ENCODE data around the gene RBM33.

RBM33 gene

DNA sequence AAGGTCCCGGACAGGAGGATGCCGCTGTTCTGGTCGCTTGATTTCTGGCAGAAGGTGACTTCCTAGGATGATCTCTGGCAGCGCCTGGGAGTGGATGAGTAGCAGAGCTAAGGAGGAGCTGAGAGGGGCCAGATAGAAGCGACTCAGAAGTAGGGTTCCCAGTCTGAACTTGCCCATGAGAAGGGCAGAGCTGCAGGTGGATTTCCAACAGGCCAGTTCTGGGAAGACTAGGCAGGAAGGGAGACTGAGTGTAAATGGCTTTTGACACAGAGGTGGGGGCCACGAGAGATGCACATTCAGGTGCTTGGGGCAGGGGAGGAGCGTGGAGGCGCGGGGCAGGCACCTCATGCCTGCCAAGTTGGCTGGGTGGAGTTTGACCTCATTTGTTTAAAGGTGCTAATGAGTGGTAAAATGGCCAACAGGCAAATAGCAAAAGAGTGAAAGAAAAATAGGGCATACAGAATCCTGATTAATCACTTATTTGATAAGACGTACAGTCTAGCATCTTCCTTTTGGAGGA lies 109.0 kb downstream of the RBM33 start:
- DNase-seq: no peak

DNA sequence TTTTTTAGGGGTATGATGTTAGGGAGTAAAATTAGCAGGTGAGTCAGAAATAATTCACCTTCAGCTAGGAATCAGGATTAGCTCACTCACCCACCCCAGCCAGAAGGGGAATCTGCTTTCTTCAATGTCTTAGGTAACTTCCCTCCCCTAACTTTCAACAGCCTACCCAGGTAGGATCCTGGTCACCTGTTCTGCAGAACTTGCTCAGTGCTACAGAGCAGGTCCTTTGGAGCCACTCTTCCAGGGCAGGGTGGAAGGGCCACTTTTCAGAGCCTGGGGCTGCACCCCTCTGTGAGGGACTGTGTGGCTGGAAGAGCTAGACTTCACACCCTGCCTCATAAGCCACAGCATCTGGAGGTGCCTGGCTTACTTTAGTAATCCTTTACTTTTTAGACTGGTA lies 109.7 kb downstream of the RBM33 start:
- DNase-seq: no peak

DNA sequence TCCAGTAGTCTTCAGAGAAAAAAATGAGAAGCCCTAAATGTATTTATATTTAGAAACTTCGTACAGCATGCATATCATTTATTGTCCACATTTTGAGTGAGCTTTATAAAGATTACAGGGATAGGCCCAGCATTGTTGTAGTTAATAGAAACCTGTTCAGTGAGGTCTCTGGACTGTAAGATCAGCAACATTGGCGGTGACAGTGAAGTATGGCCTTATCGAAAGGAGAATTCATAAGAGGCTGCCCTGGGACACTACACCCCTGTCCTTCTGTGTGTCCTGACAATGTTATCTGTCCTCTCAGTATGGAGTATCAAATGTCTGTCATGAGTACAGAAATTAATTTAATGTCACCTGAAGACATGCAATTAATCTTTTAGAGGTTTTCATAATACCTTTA lies 110.6 kb downstream of the RBM33 start:
- no peak for DNase-seq

DNA sequence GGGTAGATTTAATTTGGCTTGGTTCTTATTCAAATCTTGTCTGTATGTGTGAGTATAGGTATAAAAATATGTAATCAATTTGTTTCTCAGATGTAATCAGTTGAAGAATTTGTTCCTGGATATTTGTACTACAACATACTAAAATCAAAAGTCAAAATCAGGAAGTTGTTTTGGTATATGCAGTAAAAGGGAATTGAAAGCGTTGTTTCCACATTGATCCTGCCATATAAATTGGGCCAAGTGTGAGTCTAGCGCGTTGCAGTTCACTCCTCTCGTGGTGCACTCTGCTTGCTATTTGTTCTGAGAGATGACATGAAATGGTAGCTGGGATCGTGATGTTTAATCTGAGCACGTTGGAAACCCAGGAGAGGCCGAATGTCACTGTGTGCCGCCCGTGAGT lies 111.9 kb downstream of the RBM33 start:
- no peak for DNase-seq

DNA sequence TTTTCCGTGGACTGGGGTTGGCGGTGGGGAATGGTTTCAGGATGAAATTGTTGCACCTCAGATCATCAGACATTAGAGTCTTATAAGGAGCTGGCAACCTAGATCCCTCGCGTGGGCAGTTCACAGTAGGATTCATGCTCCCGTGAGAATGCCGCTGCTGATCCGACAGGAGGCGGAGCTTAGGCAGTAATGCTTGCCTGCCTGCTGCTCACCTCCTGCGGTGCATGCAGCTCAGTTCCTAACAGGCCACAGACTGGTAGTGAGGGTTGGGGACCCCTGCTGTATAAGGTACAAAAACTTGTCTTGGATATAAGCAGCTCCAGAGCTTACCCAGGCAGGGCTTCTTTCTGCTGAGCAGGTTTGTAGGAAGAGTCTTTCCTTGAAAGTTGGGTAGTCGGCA lies 113.9 kb downstream of the RBM33 start:
- no peak for DNase-seq

DNA sequence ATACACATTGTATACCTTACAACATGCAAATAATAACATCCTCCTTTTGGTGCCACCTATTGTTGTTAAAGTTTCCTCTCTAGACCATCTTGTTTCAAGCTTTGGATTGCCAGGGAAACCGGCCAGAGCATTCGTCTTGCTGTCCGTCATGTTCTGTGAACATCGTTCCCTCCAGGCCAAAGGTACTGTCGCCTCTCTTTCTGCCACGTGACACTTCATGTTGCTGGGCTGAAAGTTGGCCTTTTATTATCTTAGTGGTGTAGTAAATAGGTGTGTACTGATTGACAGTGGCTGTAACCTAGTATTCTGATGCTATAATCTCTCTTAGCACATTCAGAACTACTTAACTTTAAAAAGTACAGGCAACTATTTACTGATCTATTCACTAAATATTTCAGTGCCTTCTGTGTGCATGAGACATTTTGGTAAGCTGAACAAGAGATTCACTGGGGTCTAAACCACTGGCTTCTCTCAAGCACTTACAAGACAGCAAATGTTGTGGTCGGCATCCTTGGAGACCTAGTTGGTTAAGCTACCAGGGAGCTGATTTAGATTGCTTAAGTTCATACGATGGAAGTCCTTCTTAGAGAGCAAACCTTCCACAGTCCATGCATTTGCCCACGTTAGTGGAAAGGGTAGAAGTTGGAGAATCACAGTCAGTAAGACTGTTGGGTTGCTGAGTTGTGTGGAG lies 115.4 kb downstream of the RBM33 start:
- no peak for DNase-seq

DNA sequence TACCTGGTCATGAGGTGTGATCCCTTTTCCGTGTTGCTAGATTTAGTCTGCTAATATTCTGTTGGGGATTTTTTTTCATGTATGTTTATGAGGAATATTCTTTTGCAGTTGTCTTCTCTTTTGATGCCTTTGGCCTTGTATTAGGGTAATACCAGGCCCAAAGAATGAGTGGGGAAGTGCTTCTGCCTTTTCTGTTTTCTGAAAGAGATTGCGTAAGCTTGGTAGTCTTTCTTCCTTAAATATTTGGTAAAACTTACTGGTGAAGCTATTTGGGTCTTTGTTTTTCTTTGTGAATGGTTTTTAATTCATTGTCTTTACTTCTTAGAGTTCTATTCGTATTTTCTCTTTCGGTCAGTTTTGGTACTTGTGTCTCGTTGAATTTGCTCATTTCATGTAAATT lies 116.7 kb downstream of the RBM33 start:
- DNase-seq: no peak

DNA sequence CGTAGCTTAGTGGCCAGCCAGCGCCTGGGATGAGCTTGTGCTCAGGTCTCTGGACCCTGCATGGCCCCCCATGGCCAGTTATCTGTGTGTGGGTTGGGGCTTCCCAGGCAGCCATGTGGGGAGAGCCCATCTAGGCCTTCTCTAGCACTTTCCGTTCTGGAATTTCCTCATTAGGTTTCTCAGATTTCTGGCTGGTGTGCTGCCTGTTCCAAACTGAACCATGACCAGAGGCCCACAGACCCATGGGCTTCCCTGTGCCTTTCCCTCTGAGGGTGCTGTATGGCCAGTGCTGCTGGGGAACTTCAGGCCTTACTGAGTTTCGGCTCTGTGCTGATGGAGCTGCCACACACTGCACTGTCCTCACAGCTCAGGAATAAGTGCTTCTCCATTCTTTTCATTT lies 117.6 kb downstream of the RBM33 start:
- DNase-seq: no peak

DNA sequence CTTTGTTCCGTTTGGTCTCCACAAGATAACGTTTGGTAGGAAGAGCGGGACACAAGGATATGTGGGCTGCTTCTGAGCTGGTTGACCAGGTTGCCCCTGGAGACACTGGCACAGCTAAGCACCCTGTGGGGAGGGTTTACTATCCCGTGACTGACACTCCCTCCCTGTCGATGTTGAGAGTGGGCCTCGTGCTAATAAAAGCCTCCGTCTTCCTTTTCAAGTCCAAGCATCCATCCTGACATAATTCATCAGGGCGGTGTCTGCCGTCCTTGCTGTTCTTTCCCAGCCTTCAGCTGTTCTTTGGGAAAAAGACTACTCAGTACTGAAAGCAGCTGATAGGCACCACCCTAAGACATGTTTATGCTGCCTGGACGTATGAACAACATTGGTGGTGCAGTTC lies 118.2 kb downstream of the RBM33 start:
- DNase-seq: no peak

DNA sequence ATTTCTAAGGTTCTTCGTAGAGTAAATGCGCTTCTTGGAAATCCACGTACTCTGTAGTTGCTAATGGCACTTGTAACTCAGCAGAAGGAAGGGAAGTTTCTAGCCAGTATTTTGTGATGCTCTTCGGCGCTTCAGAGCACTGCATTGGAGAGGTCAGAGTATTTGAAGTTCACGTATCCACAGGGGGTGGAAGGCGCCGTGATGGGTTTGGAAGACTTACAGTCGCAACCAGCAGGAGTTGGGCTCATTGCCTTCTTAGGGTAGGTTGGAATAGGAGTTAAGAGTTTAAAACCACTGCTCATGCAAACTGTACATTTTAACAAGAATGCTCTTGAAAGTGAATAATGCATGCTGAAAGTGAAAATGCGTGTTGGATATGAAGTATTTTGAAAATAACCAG lies 118.7 kb downstream of the RBM33 start:
- DNase-seq: no peak

DNA sequence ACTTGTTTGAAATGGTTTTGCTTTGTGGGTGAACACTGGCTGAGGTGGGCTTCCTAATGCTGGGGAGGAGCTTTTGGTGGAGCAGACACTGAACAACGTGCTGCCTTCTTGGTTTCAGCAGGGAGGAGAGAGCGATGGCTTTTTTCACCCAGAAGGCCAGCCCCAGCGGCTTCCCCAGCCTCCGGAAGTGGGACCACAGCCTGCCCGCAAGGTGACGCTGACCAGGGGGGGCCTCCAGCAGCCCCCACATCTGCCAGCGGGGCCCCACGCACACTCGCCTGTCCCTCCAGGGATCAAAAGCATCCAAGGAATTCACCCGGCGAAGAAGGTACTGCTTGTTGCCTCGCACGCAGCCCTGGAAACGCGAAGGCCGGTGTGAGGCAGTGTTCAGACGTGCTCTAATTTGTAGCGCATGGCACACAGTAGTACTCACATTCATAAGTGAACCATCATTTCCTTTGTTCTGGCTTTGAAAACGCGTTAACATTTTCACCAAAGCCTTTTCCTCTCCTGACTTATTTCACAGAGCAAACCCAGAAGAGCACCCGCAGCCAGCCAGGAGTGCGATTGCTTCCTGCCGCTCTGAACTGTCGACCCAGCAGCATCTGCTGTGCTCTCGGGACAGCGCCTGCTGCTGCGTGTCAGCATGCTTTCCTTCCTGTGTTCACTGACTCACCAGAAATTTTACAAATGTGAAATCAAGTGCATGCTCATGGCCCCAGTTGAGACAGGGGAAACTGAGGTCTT lies 119.4 kb downstream of the RBM33 start:
- peak in 2 of 4 experiments; percentile 24 to 34 for DNase-seq

DNA sequence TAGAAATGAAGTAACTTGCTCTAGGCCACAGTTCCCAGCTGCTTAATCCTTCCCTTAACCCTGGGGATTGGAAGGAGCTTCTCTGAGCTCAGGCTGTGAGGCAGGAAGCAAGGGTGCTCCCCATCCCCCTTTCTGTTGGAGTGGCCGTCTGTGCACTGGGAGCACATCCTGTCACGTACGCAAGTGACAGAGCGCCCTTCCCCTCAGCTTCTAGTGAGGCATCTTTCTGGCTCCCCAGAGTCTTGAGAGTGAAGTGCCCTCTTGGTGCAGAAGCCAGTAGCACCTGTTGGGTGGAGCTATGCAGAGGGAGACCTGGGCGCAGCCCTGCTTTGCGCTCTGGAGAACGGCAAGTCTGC lies 120.0 kb downstream of the RBM33 start:
- peak in 1 of 4 experiments; percentile 22 for DNase-seq

DNA sequence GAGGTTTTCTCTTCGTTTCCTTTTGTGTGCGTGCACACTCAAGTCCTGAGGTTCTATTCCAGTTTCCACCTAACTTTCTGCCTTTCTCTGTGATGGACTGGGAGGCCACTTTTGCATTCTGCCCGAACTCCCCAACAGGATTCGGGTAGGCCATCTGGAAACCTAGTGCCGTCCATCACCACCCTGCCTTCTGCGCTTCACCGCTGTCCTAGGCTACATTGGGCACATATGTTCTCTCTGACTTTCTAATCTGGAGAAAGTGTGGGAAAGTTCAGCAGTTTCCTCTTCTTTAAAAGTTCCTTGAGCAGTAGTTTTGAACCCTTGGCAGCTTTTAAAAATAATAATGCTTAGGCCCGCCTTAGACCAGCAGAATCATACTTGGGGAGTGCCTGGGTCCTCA lies 121.0 kb downstream of the RBM33 start:
- DNase-seq: no peak

DNA sequence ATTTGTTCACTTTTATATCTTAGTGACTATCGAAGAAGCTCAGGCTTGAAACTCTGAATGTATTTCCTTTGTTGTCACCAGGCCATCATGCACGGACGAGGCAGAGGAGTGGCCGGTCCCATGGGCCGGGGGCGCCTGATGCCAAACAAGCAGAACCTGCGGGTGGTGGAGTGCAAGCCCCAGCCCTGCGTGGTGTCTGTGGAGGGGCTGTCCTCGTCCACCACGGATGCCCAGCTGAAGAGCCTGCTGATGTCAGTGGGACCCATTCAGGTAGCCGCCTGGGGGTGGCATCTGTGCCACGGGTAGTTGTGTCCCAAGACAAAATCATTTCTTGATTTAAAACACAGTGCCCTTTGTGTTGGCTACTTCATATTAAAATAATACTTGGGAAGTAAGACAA lies 121.9 kb downstream of the RBM33 start:
- DNase-seq: no peak

DNA sequence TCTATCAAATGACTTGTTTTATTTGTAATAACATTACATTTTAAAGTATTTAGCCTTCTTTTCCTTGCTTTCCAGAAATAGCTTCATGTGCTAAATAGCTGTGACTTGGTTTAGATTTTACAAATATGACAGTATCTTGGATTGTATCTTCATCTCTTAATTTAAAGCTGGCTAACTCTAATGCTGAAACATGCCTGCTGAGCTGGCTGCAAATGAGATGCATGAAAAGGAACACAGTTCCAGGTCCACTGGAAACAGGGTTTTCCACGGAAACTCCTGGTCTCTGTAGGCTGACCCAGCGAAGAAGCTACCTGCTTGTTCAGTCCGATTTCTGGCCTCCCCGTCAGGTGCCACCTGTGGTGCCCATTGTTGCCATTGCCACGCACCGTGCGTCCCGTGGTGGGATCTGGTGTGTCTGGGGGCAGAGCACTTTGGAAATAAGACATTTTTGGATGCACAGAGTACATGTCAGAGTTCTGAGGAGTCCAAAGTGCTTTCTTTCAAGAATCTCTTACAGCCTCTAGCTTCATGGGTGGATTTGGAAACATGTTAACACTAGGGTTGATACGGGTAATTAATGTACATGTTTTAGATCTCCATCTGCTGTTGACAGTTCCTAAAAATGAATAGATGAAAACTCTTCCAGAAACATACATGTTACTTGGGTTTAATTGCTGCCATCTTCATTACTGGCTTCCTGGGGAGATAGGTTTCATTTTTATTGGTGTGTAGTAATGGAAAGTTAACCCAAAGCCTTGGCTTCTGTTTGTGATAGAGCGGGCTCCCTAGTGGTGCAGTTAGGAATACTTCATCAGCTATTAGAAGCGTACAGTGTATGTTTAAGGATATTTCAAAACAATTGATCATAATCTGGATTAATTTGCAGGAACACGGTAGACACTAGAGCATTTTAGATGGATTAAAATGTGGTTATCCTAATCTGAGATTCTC lies 122.8 kb downstream of the RBM33 start:
- no peak for DNase-seq

DNA sequence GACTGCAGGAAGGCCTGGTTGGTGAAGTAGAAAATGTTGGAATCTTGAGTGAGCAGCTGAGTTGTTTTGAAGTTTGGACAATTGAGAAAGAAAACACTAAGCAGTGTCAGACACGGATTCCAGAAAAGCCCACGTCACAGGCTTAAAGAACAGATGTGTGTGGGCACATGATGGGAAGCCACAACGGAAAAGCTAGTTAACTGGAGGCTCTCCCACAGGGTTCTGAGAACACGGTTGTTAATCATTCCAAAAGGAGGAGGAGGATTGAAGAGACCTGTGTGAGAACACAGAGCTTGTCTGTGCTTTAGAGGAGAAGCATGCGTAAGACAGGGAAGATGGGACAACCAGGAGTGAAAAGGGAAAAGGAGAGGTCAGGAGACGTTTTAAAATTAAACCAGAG lies 125.2 kb downstream of the RBM33 start:
- no peak for DNase-seq

DNA sequence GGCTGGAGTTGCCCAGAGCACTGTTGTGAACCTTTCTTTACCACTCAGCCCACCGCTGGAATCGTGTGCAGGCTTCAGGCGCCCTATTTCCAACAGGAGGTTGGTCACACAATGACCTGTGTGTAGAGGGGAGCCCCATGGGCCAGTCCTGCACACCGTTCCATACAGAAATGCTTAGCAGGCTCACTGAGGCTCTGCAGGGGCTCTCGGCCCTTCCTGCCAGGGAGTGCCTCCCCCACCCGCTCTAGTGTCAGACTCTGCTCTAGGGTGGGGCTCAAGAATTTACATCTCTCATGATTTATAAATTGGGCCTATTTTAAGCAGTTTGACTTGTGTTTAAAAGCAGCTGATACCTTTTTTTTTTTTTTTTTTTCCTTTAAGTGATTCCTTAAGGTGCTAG lies 125.8 kb downstream of the RBM33 start:
- no peak for DNase-seq

DNA sequence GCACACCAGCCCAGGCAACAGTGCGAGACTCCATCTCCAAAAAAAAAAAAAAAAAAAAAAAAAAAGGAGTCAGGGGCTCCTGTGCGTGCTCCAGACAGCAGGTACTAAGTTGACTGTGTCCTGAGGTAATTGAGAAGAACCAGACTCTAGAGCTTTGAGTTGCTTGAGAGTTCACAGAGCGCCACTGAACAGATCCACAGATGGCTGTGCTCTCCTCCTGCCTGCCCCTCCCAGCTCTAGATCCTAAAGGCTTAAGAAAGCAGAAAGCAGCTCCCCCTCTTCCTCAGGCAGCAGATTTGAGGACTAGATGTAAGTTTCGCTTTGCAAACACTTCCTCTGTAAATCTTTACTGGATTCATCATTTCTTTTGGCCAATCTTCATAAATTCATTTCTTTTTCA lies 129.1 kb downstream of the RBM33 start:
- no peak for DNase-seq

DNA sequence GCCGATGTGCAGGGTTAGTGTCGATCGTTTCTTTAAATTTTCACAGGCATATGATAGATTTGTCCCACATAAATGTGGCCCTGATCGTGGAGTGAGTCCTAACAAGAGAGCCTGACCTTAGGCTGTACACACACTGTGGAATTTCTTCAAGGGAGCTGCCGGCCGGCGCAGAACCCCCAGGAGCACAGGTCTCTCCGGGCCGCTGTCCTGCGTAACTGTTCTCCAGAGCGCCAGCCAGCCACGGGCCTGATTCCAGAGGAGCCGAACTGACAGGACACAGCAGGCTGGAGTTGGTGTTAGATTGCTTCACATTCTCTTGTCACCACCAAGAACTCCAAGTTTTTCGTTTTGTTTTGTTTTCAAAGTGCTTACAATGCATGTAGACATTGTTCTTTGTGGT lies 130.5 kb downstream of the RBM33 start:
- DNase-seq: no peak

DNA sequence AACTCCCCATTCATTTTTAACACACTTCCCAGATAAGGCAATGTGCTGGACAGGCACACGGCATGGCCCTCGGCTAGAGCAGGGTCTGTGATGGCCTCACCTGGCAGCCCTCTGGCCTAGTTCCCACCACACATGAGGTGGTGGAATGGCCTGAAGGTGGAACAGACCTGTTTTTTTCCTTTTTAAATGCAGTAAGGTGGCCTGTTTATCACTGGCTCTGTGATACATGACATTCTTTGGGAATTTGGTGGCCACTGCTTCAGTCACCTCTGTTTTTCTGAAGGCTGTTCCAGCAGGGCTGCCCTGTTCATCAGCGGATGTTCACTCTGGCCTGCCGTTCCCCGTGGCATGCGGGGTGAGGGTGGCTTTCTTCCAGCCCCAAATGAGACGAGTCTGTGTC lies 131.2 kb downstream of the RBM33 start:
- no peak for DNase-seq

DNA sequence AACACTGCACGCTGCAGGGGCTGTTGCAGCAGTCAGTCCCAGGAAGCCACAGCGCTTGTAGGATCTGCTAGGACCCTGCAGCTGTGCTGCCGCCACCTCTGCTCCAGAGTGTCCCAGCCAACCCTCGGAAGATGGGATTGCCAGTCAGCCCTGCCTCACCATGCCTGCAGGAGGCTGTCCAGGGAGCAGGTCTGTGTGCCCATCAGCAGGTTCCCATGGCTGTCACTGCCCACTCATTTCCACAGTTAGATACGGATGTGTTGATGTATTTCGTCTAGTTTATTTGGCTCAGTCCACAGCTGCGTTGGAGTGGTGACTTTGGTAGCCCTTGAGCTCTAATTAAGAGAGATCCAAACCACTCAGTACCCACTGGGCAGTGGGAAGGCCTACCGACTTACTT lies 132.1 kb downstream of the RBM33 start:
- no peak for DNase-seq

DNA sequence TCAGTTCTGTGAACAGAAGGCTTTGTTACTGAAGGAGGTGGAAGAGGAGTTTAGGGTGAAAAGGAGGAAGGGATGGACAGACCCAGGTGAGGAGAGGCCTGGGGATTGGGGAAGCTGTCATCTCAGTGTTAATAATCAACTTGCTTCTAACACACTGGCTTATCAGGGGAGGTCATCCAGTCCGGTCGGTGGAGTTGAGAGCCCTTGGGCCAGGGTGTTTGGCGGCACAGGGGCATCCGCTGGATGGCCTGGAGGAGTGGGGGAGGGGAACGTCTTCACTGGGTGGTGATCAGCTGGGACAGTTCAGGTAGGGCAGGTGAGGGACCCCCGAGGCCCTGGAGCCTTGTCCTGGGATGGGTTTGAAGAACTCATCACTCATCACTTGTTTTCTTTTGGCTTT lies 133.9 kb downstream of the RBM33 start:
- no peak for DNase-seq

DNA sequence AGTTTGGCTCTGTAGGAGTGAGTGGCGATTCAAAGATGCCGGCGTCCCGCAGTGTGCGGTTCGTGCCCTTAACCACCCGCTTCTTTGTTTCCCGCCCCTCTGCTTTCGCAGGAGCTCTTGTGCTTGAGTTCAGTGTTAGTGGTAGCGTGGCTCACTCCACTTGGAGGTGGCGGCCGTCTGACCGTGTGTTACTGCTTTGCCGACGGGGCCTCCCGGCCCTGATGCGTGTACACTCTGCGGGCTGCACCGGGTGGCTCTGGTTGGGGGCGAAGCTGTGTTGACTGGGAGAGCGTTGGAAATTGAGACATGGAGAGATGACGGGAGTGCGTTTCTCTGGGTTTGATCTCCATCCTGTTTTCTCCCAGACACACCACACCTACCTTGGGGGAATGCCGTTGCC lies 136.4 kb downstream of the RBM33 start:
- no peak for DNase-seq

DNA sequence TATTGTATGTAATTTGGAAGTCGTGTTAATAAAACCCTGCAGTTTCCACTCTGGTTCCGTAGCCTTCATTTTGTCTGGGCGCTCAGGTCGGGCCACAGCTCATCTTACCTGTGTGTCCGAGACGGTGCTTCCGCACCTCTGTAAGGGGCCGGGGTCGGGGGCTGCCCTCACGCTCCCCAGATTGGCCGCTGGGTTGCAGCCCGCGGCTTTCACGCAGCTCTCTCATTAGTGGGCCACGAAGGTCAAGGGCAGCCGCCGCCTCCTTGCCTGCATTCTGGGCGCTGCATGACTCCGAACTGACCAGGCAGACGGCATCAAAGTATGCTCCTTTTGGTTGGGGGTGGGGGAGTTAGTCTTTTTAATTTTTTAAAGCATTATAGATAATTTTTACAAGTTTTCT lies 137.0 kb downstream of the RBM33 start:
- DNase-seq: no peak

Measured in activated naive CD4-positive, alpha-beta T cell (primary cell).